ENCODE results near the gene RASSF3.
"Not testable (repeated sequence)": the region's sequence is repeated elsewhere in the genome, so short reads cannot be mapped to it uniquely, and the experiment has no call there.

RASSF3 gene

DNA sequence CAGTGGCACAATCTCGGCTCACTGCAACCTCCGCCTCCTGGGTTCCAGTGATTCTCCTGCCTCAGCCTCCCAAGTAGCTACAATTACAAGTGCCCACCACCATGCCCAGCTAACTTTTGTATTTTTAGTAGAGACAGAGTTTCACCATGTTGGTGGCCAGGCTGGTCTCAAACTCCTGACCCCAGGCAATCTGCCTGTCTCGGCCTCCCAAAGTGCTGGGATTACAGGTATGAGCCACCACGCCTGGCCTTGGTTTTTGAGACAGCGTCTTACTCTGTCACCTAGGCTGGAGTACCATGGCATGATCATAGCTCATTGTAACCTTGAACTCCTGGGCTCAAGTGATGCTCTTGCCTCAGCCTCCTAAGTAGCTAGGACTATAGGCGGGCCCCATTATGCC is 79.9 kb downstream of the RASSF3 start:
- not testable (repeated sequence) for DNase-seq (ENCODE audit: low read depth, low spot score)

DNA sequence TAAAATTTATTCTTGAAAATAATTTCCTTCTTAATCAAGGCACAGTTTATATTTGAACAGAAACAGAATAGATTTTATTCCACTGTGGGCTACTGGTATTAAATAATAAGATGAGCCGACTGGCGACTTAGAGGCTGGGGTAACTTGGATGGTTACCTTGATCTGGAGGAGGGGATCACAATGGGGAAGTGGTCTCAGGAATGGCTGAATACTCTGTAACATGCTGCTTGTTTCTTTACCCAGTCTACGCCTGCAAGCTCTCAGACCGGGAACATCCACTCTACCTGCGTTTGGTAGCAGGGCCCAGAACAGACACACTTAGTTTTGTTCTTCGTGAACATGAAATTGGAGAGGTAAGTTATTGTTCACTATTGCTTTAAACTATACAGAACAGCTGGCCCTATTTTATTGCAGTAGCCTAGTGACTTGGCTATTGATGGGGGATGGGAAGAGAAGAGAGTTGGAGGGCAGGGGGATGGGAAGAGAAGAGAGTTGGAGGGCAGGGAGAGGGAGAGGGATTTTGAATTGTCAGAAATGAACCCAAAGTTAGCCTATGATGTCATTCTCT is 81.0 kb downstream of the RASSF3 start:
- no peak for DNase-seq (ENCODE audit: low read depth, low spot score)

DNA sequence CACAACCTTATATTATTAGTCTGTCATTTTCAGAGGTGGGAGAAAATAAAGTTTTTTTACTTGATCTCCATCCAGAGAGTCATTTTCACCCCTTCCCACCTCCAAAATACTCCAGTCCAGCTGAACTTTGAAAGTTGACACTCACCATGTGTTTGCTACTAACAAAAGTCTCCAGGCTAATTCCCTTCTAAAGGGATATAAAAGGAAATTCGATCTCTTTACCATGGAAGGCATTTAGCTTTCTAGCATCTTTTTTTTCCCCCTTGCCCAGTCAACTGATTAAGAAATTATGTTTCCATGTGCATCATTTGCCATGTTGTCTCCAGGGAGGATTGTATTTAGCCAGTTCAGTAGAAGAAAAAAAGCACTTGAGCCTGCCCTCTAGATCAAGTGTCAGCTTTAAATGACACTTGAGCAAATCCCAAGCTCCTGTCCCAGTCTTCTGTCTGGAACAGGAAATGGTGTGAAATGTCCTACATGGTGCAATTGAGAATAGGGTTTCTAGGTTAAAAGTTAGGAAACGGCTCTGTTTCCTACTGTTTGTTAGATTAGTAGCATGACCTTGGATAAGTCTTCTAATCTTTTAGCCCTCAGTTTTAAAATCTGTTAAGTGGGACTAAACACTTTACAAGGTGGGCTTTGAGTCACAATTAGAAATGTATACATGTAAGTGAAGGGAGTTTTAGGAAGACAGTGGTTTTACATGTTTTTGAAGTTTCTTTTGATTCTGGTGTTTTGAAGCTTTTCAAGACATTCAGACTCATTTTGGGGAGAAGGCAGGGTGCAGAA is 81.7 kb downstream of the RASSF3 start:
- DNase-seq (ENCODE audit: low read depth, low spot score): no peak

DNA sequence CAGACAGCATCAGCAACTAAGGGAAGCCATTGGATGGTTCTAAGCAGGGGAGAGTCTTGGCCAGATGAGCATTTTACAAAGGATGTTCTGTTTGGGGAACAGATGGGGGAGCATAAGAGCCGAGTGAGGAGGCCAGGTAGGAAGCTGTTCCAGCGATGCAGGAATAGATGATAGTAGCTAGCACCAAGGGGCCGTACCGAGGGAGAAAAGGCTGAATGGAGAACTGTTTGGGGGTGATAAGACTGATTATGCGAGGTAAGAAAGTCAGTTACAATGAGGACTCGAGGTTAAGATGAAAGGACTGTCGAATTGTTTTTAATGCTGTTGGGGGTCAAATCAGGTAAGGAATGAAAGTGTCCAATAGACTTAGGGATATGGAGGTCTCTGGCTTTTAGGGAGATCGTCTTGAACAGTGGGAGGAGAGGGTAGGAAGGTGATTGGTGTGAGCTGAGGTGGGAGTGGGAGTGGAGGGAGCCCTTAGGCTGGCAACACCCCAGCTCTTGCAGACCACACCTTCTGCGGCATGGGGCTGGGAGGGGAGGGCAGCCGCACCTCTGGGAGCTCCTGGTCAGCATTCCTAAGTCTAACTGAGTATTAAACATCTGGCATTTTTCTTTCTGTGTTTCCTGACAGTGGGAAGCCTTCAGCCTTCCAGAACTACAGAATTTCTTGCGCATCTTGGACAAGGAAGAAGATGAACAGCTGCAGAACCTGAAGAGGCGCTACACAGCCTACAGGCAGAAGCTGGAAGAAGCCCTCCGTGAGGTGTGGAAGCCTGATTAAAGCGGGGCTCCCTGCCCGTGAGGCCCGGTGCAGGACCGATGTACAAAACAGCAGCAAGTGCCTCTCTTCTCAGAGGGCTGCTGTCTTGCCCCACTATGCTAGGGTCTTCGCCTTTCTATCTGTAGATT is 84.1 kb downstream of the RASSF3 start:
- no peak for DNase-seq (ENCODE audit: low read depth, low spot score)

DNA sequence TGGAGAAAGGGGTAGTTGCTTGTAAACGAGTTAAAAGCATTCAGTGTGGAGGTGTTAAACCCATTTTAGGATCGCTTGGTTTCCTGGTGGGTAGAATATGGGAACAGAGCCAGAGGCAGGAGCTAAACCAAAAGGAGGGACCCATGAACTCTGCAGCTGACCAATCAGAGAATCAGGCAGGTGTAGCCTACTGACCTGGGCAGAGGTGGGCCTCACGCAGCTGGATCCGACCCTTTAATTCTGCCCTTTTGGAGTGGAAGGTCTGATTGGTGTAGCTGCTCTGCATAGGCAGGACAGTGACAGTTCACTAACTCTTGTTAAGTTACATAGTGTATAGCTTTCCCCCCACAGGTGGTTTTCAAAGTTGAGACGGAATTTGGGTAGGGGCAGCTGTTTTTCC is 85.3 kb downstream of the RASSF3 start:
- DNase-seq (ENCODE audit: low read depth, low spot score): no peak

DNA sequence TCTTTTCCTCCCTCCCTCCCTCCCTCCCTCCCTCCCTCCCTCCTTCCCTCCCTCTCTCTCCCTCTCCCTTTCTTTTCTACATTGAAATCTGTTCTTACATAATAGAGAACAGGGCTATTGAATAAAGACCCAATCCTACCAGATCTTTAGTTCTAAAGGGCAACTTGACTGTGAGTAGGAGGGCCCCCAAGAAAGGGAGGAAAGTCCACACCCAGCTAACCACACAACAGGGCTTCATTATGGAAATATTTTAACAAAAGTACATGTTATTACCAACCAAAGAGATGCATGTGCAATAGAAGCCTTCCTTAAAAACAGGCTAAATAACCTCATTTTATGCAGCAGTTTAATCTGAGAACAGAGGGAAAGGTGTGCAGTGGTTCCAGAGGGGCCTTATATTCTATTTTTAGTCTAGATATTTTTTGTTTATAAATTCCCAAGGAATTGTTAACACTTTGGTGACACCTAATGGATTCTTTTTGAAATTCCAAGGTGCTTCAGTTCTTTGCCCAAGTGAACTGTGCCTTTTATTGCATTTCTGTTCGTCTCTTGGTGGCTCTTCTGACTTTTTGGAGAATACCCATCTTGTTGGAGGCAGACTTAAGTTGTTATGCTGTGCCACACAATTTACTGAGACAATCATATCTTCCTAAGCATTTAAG is 85.9 kb downstream of the RASSF3 start:
- DNase-seq (ENCODE audit: low read depth, low spot score): no peak

DNA sequence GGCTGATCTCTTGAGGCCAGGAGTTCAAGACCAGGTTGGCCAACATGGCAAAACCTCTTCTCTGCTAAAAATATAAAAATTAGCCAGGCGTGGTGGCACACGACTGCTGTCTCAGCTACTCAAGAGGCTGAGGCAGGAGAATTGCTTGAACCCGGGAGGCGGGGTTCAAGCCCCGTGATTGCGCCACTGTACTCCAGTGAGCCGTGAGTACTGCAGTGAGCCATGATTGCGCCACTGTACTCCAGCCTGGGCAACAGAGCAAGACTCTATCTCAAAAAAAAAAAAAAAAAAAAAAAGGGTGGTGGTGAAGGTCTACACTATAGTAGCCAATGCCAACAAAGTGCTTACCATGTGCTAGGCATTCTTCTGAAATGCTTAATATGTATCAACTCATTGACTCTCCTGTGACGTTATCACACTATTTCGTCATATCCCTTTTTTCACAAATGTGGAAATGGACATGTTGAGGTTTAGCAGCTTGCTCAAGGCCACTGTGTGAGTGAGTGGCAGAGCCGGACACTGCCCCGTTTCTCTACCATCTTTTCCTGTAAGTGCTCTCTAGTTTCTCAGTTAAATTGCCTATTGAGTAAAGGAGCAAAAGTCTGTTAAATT is 89.3 kb downstream of the RASSF3 start:
- DNase-seq (ENCODE audit: low read depth, low spot score): no peak

DNA sequence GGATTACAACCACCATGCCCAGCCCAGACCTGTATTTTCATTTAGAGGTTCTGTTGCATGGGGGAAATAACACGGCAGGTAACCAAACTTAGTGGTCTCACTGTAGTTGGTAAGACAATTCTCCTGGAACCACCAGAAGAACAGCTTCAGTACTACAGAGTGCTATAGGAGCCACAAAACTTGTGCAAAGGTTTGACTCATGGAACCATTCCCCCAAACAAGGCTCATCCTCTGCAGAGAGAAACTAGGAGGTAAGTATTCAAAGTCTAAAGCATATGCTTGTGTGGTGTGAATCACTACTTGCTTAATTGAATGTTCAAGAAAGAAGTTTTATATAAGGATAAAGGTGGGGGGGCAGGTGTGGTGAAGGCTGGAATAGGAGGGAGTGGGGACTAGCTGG is 90.2 kb downstream of the RASSF3 start:
- no peak for DNase-seq (ENCODE audit: low read depth, low spot score)

DNA sequence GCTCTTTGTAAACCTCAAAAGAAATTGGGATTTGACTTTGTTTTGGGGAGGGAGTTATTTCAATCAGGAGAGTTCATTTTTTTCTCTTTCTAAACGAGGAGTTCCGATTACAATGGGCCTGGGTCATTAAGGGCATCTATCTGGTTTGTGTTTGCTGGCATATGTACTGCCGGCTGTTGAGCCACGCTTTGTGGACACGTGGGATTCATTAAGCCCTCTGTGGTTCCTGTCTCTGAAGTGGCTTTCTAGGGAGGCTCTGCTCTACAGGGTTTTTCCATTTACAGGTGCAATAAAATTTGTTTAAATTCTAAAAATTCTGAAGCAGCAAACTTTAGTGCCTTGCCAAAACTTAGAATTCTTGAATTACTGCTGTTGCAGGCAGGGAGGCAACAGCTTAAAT is 91.0 kb downstream of the RASSF3 start:
- no peak for DNase-seq (ENCODE audit: low read depth, low spot score)

DNA sequence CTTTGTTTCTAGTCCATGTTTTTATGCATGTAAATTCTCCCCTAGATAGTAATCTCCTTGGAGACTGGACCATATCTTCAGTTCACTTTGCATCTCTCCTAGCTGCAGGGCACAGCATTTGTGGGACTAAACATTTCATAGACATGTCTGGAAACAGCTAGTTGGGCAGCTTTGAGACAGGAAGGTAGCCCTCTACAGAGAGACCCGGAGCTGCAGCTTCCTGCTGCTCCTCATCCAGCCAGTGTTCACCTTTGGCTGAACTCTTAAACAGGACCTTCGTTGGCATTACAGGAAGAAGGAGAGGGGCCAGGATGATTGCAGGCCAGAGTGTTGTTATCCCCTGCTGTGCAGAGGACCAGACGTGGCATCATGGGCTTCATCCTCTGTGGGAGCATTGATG is 96.0 kb downstream of the RASSF3 start:
- DNase-seq (ENCODE audit: low read depth, low spot score): no peak

DNA sequence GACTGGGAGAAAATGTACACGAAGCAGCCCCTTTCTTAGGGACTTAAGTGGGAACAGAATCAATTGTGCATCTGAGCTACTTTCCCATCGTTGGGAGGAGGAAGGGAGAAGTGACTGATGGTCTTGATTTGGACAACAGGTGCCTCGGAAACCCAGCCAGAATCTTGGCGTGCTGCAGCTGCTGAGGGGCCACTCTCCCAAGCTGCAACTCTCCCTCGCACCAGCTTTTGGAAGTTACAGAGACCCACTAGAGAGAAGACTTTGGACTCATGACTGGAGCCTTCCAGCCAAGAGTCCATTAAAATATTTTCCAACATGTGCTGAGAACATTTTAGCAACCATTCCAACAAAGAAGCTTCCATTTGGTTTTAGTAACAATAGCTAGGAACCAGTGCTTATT is 96.6 kb downstream of the RASSF3 start:
- DNase-seq (ENCODE audit: low read depth, low spot score): no peak

DNA sequence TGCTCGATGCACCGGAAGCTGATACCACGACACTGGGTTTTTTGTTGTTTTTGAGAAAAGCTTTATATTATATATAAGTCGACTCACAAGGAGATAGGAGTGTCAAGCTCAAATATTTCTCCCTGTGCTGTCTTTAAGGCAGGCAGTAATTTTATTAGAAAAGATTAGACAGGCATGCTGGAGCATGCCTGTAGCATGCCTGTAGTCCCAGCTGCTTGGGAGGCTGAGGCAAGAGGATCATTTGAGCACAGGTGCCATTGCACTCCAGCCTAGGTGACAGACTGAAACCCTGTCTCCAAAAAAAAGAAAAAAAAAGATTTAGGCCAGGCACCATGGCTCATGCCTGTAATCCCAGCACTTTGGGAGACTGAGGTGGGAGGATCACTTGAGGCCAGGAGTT is 97.1 kb downstream of the RASSF3 start:
- DNase-seq (ENCODE audit: low read depth, low spot score): no peak

DNA sequence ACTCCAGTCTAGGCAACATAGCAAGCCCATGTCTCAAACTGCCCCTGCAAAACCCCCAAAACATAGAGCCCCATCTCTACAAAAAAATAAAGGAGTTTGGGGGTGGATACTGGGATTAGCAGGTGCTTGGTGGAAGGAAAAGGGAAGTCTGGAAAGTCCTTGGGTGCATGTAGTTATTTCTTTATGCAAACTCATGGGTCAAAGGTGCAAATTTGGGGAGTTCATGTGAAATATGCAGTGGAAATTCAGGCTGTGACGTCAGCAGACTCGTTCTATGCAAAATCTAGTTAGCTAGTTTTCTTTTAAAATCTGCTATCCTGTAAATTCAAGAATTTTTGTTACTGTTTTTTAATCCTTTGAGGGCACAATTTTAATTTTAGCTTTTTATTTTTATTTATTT is 97.6 kb downstream of the RASSF3 start:
- DNase-seq (ENCODE audit: low read depth, low spot score): no peak

DNA sequence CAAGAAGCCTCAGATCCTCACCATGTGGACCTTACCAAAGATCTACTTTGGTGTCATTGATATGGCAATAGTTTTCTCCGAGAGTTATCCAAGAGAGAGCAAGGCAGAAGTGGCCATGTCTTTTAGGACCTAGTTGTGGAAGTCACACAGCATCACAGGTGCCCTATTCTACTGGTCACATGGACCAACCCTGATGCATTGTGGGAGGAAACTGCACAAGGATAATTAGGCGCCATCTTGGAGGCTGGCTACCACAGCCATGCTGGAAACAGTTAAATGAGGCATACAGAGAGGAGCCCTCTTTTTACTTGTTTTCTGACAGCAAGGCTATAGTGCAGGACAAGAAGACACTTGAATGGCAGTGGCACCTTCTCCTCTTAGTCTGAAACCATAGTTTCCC is 99.1 kb downstream of the RASSF3 start:
- DNase-seq (ENCODE audit: low read depth, low spot score): no peak

DNA sequence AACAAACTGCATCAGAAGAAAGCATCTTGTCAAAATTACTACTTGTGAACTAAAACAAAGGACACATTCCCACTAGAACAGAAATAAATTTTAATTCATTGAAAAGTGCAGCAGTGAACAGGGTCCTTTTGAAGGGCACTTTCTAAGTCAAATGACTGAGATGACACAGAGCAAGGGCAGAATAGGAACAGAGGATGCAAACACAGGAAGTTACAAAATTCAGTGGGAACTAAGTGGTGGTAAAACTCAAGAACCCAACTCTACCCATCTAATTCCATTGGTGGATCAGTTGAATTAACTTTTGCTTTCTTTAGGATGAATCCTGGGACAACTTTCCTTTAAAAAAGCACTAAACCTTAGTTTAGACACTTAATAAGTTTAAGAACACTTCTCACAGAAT is 103.1 kb downstream of the RASSF3 start:
- DNase-seq (ENCODE audit: low read depth, low spot score): no peak

DNA sequence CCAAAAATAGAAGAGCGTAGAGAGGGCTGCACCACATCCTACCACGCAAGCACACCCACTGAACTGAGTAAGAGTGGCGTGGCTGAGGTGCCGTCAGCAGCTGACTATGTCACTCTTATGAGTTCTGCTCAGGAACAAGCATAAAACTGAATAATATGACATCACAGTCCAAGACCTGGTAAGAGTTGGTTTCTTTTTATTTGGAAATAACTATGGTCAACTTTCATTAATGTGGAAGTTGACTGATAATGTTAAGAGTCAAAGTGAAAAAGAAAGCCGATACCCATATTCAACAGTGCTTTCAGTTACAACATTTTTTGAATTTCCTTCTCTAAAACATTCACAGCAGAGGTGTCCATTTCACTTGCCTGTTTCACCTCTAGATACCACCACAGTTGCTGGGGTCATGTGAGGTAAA is 104.3 kb downstream of the RASSF3 start:
- no peak for DNase-seq (ENCODE audit: low read depth, low spot score)

DNA sequence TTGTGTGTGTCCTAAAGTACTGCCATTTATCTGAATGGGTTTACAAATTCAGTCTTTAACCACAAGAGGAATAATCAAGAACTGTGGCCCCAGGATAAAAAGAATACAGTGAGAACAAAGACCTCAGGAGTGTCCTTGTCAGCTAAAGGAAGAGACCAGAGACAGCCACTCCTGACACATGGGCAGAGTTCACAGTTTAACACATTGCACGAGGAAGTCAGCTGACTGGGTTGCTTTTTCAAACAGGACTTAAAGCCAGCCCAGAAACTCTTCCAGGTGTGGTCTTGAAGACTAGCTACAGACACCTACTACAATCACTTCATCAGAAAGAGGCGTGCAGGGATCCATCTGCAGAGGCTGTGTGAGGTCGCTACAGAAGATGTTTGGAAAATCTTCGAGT is 106.1 kb downstream of the RASSF3 start:
- DNase-seq (ENCODE audit: low read depth, low spot score): no peak

DNA sequence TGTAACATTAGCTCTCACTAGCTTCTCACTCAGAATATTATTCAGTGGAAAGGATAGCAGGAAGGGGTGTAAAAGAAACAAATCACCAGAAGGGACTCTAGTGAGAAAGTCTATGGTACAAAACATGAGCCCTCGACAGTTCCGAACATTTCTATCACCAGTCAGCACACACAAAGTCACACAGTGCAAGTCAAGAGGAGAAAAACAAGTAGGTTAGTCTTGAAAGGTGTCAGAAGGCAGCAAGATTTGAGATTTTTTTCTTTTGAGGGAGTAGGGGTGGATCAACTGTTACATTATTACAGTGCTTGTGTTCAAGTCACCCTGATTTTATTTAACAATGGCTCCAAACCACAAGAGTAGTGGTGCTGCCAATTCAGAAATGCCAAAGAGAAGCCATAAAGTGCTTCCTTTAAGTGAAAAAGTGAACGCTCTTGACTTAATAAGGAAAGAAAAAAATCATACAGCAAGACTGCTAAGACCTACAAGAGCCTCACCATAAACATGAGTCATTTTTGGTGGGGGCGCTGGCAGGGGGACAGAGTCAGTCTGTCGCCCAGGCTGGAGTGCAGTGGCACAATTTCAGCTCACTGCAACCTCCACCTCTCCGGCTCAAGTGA is 106.7 kb downstream of the RASSF3 start:
- DNase-seq (ENCODE audit: low read depth, low spot score): no peak

DNA sequence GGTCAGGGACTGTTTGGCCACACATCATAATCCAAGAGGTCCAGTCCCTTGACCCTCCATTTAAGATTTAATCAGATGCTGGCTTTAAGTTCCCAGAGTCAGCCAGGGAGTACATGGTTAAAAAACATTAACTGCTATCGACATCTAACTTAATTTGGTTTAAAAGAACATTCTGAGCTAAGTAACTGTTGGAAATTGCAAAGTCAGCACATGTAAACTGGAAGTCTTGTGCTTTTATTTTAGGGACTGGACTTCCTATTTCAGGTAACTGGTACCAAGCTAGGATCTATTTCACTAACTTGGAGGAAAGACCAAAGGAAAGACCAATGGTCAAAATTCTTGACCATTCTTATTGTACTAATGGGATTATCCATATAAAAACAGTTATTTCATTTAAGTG is 108.4 kb downstream of the RASSF3 start:
- no peak for DNase-seq (ENCODE audit: low read depth, low spot score)

DNA sequence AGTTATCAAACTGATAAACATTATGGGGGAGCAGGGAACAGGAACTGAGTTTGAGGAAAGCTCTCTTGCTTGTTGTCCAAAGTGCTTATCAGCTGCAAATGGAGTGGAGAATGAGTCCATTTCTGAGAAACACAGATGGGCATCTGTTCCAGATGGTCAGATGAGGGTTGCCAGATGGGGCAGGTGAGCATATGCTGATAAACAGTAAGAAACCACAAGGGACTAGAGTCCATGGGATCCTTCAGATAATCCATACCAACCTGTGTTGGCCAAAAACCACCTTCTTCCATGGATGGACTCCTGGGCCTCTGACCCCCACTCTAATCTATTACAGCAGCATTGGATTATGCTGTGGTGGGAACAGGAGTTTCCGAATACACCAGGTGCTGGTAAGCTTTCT is 110.6 kb downstream of the RASSF3 start:
- no peak for DNase-seq (ENCODE audit: low read depth, low spot score)

DNA sequence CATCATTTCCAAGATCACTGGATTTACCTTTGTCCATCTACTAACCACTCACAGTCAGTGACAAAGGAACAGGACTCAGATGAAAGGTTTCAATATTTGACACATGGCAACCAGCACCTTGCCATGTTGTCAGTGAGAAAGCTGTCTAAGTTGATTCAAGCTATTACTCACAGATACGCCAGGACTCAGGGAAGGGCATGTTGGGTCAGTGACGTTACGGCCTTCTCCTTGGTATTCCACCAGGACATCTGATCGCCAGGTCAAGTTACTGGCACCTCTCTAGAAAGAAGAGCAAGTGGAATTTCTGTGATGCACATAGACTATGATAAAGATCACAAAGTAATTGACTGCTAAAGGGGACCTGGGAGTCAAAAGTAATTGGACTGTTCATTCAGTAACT is 112.5 kb downstream of the RASSF3 start:
- no peak for DNase-seq (ENCODE audit: low read depth, low spot score)

Measured in brain pericyte (primary cell).